ENCODE measurements around the gene LRRC61.

The LRRC61 gene

DNA sequence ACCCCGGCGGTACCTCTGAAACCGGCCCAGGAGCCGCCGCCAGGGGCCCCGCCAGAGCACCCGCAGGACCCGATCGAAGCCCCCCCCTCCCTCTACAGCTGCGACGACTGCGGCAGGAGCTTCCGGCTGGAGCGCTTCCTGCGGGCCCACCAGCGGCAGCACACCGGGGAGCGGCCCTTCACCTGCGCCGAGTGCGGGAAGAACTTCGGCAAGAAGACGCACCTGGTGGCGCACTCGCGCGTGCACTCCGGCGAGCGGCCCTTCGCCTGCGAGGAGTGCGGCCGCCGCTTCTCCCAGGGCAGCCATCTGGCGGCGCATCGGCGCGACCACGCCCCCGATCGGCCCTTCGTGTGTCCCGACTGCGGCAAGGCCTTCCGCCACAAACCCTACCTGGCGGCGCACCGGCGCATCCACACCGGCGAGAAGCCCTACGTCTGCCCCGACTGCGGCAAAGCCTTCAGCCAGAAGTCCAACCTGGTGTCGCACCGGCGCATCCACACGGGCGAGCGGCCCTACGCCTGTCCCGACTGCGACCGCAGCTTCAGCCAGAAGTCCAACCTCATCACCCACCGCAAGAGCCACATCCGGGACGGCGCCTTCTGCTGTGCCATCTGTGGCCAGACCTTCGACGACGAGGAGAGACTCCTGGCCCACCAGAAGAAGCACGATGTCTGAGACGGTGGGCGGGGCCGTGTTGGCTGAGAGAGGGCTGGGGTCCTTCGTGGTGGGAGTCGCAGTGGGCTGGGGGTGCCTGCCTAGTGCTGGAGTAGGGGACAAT is 49.3 kb downstream of the LRRC61 start:
- no peak for DNase-seq

GRCh38 chr7:150373049-150373801 is 50.1 kb downstream of the LRRC61 start:
- DNase-seq: no peak

DNA sequence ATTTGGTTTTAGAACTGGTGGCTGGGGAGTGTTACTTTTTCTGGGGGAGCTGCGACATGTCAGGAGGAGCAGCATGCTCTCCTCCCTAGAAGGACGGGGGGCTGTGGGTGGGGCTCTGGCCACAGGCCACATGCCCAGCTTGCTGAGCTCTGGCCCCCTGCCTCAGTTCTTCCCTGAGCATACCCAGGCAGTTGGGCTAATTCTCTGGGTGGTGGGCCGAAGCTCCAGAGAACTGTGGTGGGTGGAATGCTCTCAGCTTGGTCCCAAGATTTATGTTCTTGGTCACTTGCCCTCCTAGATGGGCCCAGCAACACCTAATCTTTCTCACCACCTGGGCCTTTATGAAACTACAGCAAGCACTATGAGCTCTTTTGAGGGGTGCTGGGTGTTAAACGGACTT is 50.9 kb downstream of the LRRC61 start:
- no peak for DNase-seq

GRCh38 chr7:150374472-150374871 is 51.3 kb downstream of the LRRC61 start:
- no peak for DNase-seq

- no peak for DNase-seq
Measured at GRCh38 chr7:150375662-150376521, 52.7 kb downstream of the LRRC61 start.

- DNase-seq: no peak
Measured at GRCh38 chr7:150376560-150376959, 53.4 kb downstream of the LRRC61 start.

DNA sequence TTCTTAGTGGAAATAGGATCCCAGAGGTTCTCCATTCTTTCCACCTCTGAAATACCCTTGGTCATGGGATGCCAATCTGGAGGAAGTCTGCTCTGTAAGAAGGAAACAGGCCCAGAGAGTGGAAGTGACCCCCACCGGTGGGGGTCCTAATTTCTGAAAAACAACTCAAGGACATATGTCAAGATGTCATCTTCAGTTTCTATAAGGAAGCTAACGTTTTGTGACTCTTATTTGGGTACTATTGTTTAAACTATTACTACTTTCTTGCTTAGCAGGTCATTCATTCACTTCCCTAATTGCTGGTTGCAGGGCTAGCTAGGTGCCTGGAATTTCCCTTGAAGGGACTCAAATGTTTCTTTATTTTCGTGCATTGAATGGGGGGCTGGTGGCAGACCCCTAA is 54.0 kb downstream of the LRRC61 start:
- no peak for DNase-seq

DNA sequence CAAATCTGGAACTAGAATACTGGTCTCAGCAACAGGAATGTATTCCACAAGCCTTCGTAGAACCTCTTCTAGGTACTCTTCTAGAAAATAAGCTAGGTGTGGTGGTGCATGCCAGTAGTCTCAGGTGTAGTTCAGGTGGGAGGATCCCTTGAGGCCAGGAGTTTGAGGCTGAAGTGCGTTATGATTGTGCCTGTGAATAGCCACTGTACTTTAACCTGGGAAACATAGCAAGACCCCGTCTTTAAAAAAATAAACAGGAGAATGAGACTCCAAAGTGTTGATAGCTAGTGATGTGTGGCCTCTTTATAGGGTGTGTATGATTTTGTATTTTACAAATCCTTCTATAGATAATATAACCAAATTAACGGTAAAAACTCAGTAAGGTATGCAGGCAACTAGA is 54.5 kb downstream of the LRRC61 start:
- DNase-seq: no peak

DNA sequence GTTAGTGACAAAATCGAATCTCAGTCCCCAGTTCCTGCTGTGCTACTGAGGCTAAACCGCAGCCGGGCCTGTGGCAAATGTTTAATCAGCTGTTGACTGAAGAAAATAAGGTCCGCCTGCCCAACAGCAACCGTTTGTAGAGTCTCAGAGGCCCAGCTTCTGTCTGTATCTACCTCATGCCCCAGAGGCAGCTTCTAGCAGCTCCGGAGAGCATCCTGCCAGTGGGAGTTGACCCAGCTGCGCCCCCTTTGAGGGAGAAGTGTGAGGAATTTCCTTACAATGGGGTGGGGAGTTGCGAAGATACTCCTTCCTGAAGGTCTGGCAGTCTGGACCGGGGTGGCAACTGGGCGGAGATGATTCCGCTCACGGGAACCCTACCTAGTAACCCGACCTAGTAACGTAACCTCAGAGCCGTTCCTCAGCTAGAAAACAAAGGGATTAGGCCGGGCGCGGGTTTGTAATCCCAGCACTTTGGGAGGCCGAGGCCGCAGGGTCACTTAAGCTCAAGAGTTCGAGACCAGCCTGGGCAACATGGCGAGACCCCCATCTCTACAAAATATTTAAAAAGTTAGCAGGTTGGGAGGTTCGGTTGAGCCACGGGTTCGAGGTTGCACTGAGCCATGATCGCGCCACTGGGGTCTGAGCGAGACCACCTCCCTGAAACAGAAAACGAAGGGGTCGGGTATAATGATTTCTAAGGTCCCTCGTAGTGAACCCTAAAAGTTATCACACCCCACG is 55.1 kb downstream of the LRRC61 start:
- DNase-seq: peak; percentile 79

DNA sequence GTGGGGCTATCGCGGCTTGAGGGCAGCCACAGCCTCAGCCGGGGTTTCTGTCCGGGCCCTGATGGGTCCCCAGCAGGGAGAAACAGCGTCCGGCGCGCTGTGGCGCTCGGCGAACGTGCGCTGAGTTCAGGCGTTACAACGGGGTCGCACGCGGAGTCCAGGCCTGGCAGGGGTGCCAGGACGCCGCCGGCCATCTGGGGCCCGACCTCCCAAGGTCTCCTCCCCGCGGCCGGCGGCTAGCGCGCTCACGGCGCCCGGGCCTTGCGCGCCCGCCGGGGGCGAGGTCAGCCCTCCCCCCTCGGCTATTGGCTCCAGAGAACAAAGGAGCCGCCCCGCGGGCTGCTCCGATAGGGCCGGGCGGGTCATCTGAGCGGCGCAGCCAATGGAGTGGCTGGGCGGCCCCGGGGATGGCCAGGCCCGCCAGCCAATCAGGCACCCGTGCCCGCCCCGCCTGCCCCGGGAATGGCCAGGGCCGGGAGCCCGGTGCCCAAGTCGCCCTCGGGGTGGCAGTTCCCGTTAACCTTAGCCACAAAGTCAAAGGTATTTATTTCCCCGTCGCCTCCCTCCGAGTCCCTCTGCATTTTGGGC is 55.8 kb downstream of the LRRC61 start, which contains the start of gene ZNF775:
TSS of gene ZNF775 (plus strand) at position 478 of the 588 bp plus-strand sequence. CDS start 9,141 bp downstream, outside the sequence.
- DNase-seq: peak; percentile 93

- peak; percentile 29 for DNase-seq
Measured at GRCh38 chr7:150379441-150380379, 56.6 kb downstream of the LRRC61 start.

DNA sequence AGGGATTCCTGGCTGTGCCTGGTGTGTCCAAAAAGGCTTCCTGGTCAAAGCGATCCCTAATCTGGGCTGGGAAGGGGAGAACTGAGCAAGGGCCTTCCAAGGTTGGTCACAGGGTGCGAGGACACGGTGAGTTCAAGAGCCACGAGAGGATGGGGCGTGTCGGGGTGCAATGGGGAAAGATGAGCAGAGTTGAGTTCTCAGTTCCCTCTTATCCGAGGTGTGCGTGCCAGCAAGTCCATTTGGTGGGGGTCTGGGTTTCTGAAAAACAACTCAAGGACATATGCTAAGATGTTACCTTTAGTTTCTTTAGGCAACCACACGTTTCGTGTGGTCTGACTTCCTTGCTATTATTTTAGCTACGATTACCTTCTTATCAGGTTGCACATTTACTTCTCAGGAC is 57.3 kb downstream of the LRRC61 start:
- DNase-seq: no peak

DNA sequence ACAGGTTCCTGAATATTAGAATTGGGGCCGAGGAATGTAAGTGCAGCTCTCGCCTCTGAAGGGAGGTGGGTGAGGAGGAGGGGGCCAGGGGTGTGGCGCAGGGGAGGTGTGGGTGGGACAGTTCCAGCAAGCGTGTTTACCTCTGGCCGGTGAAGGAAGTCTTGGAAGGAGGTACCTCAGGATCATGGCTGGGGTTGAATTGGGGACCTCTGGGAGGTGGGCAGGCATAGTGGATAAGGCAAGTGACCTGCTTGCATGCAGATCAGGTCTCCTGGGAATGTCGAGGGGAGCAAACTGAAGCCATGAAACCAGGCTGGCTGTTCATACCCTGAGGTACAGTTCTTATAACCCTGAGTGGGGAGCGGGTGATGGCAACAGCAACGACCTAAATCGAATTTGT is 57.9 kb downstream of the LRRC61 start:
- DNase-seq: no peak

DNA sequence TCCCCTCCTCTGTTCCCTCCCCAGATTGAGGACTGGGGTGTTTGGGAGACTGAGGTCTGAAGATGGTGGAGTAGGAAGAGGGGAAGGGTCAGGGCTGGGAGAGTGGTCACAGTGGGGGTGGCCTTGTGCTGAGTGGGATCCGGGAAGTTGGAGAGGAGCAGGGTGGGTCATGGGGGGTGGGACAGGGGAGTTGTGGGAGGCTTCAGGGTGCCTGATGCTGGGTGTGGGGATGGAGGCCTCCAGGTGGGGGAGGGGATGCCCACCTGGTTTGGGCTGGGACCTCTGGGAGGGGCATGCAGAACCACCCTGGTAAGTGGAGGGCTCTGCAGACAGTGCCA is 58.6 kb downstream of the LRRC61 start:
- no peak for DNase-seq

- DNase-seq: no peak
Measured at GRCh38 chr7:150382123-150382843, 59.1 kb downstream of the LRRC61 start.

- no peak for DNase-seq
Measured at GRCh38 chr7:150382844-150383225, 59.7 kb downstream of the LRRC61 start.

DNA sequence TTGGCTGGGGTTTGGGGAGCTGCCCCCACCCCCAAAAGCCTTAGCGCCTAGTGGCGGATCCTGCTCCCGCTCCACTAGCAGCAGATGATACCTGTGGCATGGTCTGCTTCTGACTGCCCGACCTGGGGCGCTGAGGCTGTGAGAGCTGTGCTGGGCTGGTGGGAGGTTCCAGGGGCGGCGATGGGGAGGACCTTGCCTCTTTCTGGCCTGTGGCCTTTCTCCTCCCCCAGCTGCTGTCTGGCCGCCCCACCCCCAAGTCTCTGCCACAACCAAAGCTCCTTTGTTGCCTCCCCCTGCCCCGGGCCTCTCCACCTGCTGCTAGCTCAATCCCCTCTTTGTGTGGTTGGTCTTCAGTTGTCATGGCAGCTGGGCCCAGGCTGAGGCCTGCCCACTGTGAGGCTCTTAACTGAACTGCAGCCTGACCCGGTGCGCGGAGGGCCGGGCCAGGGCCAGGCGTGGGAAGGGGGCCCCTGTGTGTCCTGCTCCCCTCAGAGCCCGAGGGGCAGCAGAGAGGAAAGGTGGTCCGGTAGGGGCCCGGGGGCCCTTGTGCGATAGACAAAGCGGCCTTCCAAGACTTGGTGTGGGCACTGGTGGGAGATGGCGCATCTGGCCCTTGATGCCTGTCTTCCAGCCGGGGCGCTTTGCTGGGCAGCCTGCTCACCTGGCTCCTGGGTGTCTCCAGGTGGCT is 60.7 kb downstream of the LRRC61 start:
- no peak for DNase-seq

- no peak for DNase-seq
Measured at GRCh38 chr7:150384406-150385301, 61.5 kb downstream of the LRRC61 start.

DNA sequence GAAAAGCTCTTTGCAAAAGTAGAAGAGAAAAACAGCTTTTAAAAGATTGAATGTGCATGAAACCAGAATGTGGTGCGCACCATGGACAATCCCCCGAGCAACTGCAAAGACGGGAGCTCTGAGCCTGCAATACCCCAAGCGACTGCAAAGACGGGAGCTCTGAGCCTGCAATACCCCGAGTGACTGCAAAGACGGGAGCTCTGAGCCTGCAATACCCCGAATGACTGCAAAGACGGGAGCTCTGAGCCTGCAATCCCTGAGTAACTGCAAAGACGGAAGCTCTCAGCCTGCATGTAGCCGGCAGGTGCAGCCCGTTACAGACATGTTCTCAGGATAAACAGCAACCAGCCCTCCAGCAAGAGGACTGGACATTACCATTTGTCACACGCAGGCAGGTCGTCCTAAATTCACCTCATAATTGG is 62.2 kb downstream of the LRRC61 start:
- DNase-seq: no peak
